K562 (cell line): ENCODE measurements around the gene DTNA. TPM values are rescaled to one million over a fixed set of nuclear protein-coding genes. Genes with fewer than 3 reads are reported as not detected.

Experiments
- ATAC-seq: fragments of 200-7000 bp; cut with Tn5 transposase; 3 replicates; pipeline ENCODE4 v1.9.1; 2020; ENCODE audit warnings: moderate library complexity
- BruUV-seq: library from RNA; stranded (reverse); fragments of 400-500 nt; replicated peaks from 2 replicates; lab custom pipeline; 2021; lab: Mats Ljungman, UMichigan
- CTCF ChIA-PET: fragments of 300-600 bp; formaldehyde crosslinking; extraction: SDS; loops from one replicate; lab custom pipeline; 2021; ENCODE audit warnings: low intra/inter-chr PET ratio; lab: Yijun Ruan, JAX
- POLR2A ChIA-PET: fragments of 300-600, 350-650 bp; sonication (Branson Sonifier 250); formaldehyde crosslinking; extraction: SDS; loops from one replicate; lab custom pipeline; 2021; ENCODE audit warnings: antibody characterized with exemption, inconsistent platforms; lab: Yijun Ruan, JAX
- DNase-seq, 4 experiments: peaks; one replicate each; pipeline versions ENCODE4 v3.0.0 to v3.0.0-alpha.2; 2011 to 2018; ENCODE audit warnings: low spot score in 3 of 4, mixed read lengths in 3 of 4; ENCODE audit errors: extremely low read depth in 1 of 4
- FAIRE-seq: peaks from 2 replicates; lab custom pipeline; 2011; peaks lifted over from hg19 to GRCh38; lab: Jason Lieb, UNC
- H2AFZ ChIP-seq: 2 replicates; pipeline ENCODE4 v1.6.0; 2011; ENCODE audit warnings: low read depth, low read length, control low read depth, inconsistent platforms
- H3K27ac ChIP-seq: fragments of 200-600 bp; 3 replicates; pipeline ENCODE4 v1.8.0; 2011; ENCODE audit warnings: low read depth, mild to moderate bottlenecking, control low read depth, inconsistent platforms, low read length, moderate library complexity, mixed read lengths; ENCODE audit errors: extremely low read depth
- H3K27me3 ChIP-seq, 2 experiments: fragments of 300-600 bp in 1 of 2; 2 replicates in 1 of 2; 3 replicates in 1 of 2; pipeline versions ENCODE4 v1.6.0 to v1.8.0; 2011; ENCODE audit warnings: inconsistent platforms in 2 of 2, low read length in 2 of 2, mild to moderate bottlenecking in 1 of 2, mixed read lengths in 1 of 2, moderate library complexity in 1 of 2; ENCODE audit not compliant: control insufficient read depth in 2 of 2, insufficient read depth in 2 of 2
- H3K36me3 ChIP-seq: fragments of 300-600 bp; 3 replicates; pipeline ENCODE4 v1.8.0; 2011; ENCODE audit warnings: mild to moderate bottlenecking, low read length, inconsistent platforms; ENCODE audit not compliant: control insufficient read depth, insufficient read depth
- H3K4me1 ChIP-seq, 2 experiments: fragments of 200-600 bp in 1 of 2; replicated peaks in 1 of 2; 2 replicates in 1 of 2; 3 replicates in 1 of 2; pipeline versions ENCODE4 v1.5.1 to v1.8.0; 2011; ENCODE audit warnings: inconsistent platforms in 2 of 2, low read length in 2 of 2, mild to moderate bottlenecking in 1 of 2, mixed read lengths in 1 of 2, moderate library complexity in 1 of 2; ENCODE audit not compliant: control insufficient read depth in 2 of 2, insufficient read depth in 2 of 2
- H3K4me2 ChIP-seq: 2 replicates; pipeline ENCODE4 v1.6.1; 2011; ENCODE audit warnings: low read length, control low read depth, inconsistent platforms, mixed read lengths; ENCODE audit not compliant: insufficient read depth
- H3K4me3 ChIP-seq: fragments of 200-600 bp; sonication (generic), shearing (Covaris generic); 2 replicates; pipeline ENCODE4 v1.5.1; 2016; ENCODE audit warnings: control low read depth, inconsistent platforms
- H3K79me2 ChIP-seq: fragments of 200-600 bp; 3 replicates; pipeline ENCODE4 v1.8.0; 2011; ENCODE audit warnings: low read length, inconsistent platforms; ENCODE audit not compliant: control insufficient read depth, insufficient read depth
- H3K9ac ChIP-seq, 2 experiments: 2 replicates each; pipeline versions ENCODE4 v1.6.0 to v1.6.1; 2011; ENCODE audit warnings: low read depth in 2 of 2, low read length in 2 of 2, control low read depth in 1 of 2, inconsistent platforms in 1 of 2, mild to moderate bottlenecking in 1 of 2, mixed read lengths in 1 of 2; ENCODE audit not compliant: insufficient read depth in 1 of 2
- H3K9me1 ChIP-seq: one replicate; pipeline ENCODE4 v1.6.0; 2011; ENCODE audit warnings: inconsistent platforms, mild to moderate bottlenecking, low read length, moderate library complexity; ENCODE audit not compliant: control insufficient read depth, insufficient read depth
- H3K9me3 ChIP-seq: replicated peaks from 2 replicates; pipeline ENCODE4 v1.5.1; 2011; ENCODE audit warnings: low read depth, low read length, inconsistent platforms; ENCODE audit not compliant: control insufficient read depth, insufficient read depth
- H4K20me1 ChIP-seq: replicated peaks from 2 replicates; pipeline ENCODE4 v1.6.1; 2011; ENCODE audit warnings: low read length, inconsistent platforms, mixed read lengths; ENCODE audit not compliant: control insufficient read depth, insufficient read depth
- MECOM ChIP-seq: fragments of 250-450 bp; sonication (Bioruptor Pico); IDR thresholded peaks from 2 replicates; pipeline ENCODE4 v1.8.0; 2022; ENCODE audit warnings: inconsistent platforms
- MYBL2 ChIP-seq, 2 experiments: fragments of 450-650 bp in 1 of 2; sonication (generic) in 1 of 2; formaldehyde crosslinking in 1 of 2; IDR thresholded peaks; 2 replicates each; pipeline versions ENCODE4 v1.6.1 to v1.8.1; 2017 to 2022; ENCODE audit warnings: borderline replicate concordance in 1 of 2, inconsistent platforms in 1 of 2, low read depth in 1 of 2, mild to moderate bottlenecking in 1 of 2, missing genetic modification reagents in 1 of 2, moderate library complexity in 1 of 2
- RB1 ChIP-seq: fragments of 450-650 bp; IDR thresholded peaks from 2 replicates; pipeline ENCODE4 v1.6.1; 2017; ENCODE audit warnings: low read depth, mild to moderate bottlenecking
- RBM39 ChIP-seq: fragments of 200-400 bp; formaldehyde crosslinking; optimal IDR thresholded peaks from 2 replicates; pipeline ENCODE3; 2018; ENCODE audit warnings: low read depth, low read length
- SRSF7 ChIP-seq: fragments of 200-400 bp; formaldehyde crosslinking; optimal IDR thresholded peaks from 2 replicates; pipeline ENCODE3; 2017; ENCODE audit warnings: mild to moderate bottlenecking, low read depth, low read length
- ZNF124 ChIP-seq: sonication (generic); formaldehyde crosslinking; IDR thresholded peaks from 2 replicates; pipeline ENCODE4 v1.8.1; 2022; ENCODE audit warnings: missing genetic modification reagents
- ZNF407 ChIP-seq: fragments of 450-650 bp; IDR thresholded peaks from 2 replicates; pipeline ENCODE4 v1.6.1; 2016; ENCODE audit warnings: low read depth
- ZSCAN29 ChIP-seq: fragments of 450-650 bp; IDR thresholded peaks from 2 replicates; pipeline ENCODE4 v1.6.1; 2017
- WGBS: fragments of 100-300 bp; shearing (Covaris generic); methylation state at CpG from one replicate; pipeline ENCODE4 v1.1.6; 2016; ENCODE audit warnings: low coverage, mixed read lengths; ENCODE audit not compliant: insufficient coverage; ENCODE audit errors: missing lambda C conversion rate; 5-methylcytosine and 5-hydroxymethylcytosine counted together
- in situ Hi-C: fragments of 300-500 bp; cut with MboI; formaldehyde crosslinking; loops from 4 replicates; pipeline ENCODE4 v1.15.0; 2018; ENCODE audit warnings: inconsistent platforms, mixed read lengths
- intact Hi-C: fragments of 100-400 bp; cut with micrococcal nuclease; formaldehyde crosslinking; loops from 2 replicates; pipeline ENCODE4 v1.14.2; 2022
- polyA plus RNA-seq, 8 experiments: library from polyadenylated mRNA; depleted of rRNA in 4 of 8; stranded (reverse) in 5 of 8; unstranded in 3 of 8; fragments of >200 nt; fragmentation: Nextera tagmentation in 2 of 8; fragmentation: Illumina TruSeq in 1 of 8; extraction: Ambion mirVana in 2 of 8; extraction: Trizol in 1 of 8; gene quantifications; 2 replicates each; pipeline versions ENCODE4 v1.2.1 to v1.2.3, GENCODE V29; 2011 to 2014; ENCODE audit warnings: inconsistent platforms in 1 of 8, missing spikeins in 1 of 8
- total RNA-seq, 7 experiments: library from RNA; depleted of rRNA in 6 of 7; stranded (reverse); fragments of >200 nt in 6 of 7; fragmentation: Illumina TruSeq in 2 of 7; extraction: Trizol in 2 of 7; gene quantifications; 2 replicates each; pipeline versions ENCODE4 v1.2.1 to v1.2.3, GENCODE V29; 2011 to 2021; ENCODE audit warnings: low replicate concordance in 1 of 7
- TF ChIP-seq, protein P1 (sequence below): fragments of 450-650 bp; IDR thresholded peaks from 2 replicates; pipeline ENCODE4 v1.6.1; 2018; ENCODE audit warnings: mild to moderate bottlenecking, low read depth; ENCODE audit not compliant: partially characterized antibody
- TF ChIP-seq, protein P2 (sequence below), 2 experiments: IDR thresholded peaks; 2 replicates each; pipeline ENCODE4 v1.6.1; 2011; ENCODE audit warnings: borderline replicate concordance in 1 of 2, control low read depth in 1 of 2, low read depth in 1 of 2, low read length in 1 of 2, mild to moderate bottlenecking in 1 of 2, mixed read lengths in 1 of 2, moderate library complexity in 1 of 2; ENCODE audit not compliant: insufficient read depth in 1 of 2, insufficient read length in 1 of 2, poor library complexity in 1 of 2, severe bottlenecking in 1 of 2; ENCODE audit errors: extremely low read depth in 1 of 2

Gene DTNA
- total and polyA plus RNA-seq, 9 of the 15 experiments (the other 6 are each of a cell fraction or from before 2014, with no cell fraction given), result 0.07 to 2.4 (median 0.22) TPM; not detected in 2

DNA sequence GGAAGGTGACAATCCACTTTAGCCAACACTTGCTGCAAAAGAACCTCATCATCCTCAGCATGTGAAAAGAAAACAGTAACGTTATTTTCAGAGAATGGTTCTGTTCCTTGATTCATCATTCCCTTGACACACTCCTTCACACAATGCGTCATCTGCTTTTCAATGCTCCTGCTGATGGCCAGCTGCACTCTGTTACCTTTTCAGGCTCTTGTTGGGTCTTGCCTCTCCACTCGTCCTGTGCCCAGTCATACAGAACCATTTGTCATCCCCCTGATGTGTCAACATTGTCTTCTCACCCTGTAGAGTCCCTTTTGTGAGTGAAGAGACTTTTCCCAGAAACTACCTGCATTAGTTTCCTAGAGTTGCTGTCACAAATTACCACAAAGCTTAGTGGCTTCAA, 12.2 kb upstream of the DTNA start:
- DNase-seq (no peak), ATAC-seq (no peak), FAIRE-seq (no peak)
- ChIA-PET CTCF (no interaction called here), POLR2A (interaction anchor here (0.8 kb wide), 1 partner anchor 8 kb away, joined by 3 read pairs; no protein-coding TSS in a partner anchor)
- Histone ChIP-seq H3K27me3 (no peaks in the 10 kb centered on the region), H3K27ac (no peak overlapping the region), H3K9ac (no peak overlapping the region), H3K4me2 (no peak overlapping the region), H3K9me1 (no peaks in the 10 kb centered on the region), H3K4me3 (no peak overlapping the region), H3K79me2 (no peaks in the 10 kb centered on the region), H2AFZ (no peak overlapping the region), H3K9me3 (no peaks in the 10 kb centered on the region), H3K4me1 (no peaks in the 10 kb centered on the region), H3K36me3 (no peaks in the 10 kb centered on the region), H4K20me1 (no peaks in the 10 kb centered on the region)
- in situ Hi-C loops, result no loop called here
- WGBS, result 0% methylated on average over 3 of the region's 3 CpGs
- no TSS peak for BruUV-seq
- intact Hi-C loops, result no loop called here
- TF ChIP-seq RBM39, result no peak
- TF ChIP-seq MYBL2 (IDR thresholded peaks at IDR 0.05; ENCODE audit: low read depth), result no peak
- no peak for TF ChIP-seq MYBL2 (CRISPR knock-in tag; IDR thresholded peaks at IDR 0.05; ENCODE audit: borderline replicate concordance)
- no peak for TF ChIP-seq RB1
- no peak for TF ChIP-seq ZNF124 (CRISPR knock-in tag)
- TF ChIP-seq, protein P1, sequence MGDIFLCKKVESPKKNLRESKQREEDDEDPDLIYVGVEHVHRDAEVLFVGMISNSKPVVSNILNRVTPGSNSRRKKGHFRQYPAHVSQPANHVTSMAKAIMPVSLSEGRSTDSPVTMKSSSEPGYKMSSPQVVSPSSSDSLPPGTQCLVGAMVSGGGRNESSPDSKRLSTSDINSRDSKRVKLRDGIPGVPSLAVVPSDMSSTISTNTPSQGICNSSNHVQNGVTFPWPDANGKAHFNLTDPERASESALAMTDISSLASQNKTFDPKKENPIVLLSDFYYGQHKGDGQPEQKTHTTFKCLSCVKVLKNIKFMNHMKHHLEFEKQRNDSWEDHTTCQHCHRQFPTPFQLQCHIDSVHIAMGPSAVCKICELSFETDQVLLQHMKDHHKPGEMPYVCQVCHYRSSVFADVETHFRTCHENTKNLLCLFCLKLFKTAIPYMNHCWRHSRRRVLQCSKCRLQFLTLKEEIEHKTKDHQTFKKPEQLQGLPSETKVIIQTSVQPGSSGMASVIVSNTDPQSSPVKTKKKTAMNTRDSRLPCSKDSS, result no peak
- TF ChIP-seq, protein P2, sequence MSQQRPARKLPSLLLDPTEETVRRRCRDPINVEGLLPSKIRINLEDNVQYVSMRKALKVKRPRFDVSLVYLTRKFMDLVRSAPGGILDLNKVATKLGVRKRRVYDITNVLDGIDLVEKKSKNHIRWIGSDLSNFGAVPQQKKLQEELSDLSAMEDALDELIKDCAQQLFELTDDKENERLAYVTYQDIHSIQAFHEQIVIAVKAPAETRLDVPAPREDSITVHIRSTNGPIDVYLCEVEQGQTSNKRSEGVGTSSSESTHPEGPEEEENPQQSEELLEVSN (IDR thresholded peaks at IDR 0.05; ENCODE audit: borderline replicate concordance in 1 of 2, extremely low read depth in 1 of 2, insufficient read depth in 1 of 2, insufficient read length in 1 of 2, low read depth in 1 of 2, low read length in 1 of 2, poor library complexity in 1 of 2, severe bottlenecking in 1 of 2), result no peak
- no peak for TF ChIP-seq SRSF7
- no peak for TF ChIP-seq ZSCAN29
- no peak for TF ChIP-seq ZNF407
- no peak for TF ChIP-seq MECOM (CRISPR knock-in tag)
